ENCODE results near the gene SIRT6.
A peak's percentile ranks its signal among the peaks of the same experiment; 100 is the strongest.
"Not testable (repeated sequence)": the region's sequence is repeated elsewhere in the genome, so short reads cannot be mapped to it uniquely, and the experiment has no call there.

SIRT6 gene

GRCh38 chr19:4198467-4199126, 16.2 kb upstream of the SIRT6 start:
- no peak for DNase-seq

GRCh38 chr19:4197625-4198466, 15.5 kb upstream of the SIRT6 start:
- no peak for DNase-seq

- no peak for DNase-seq
Measured at GRCh38 chr19:4197228-4197624, 14.9 kb upstream of the SIRT6 start.

- no peak for DNase-seq
Measured at GRCh38 chr19:4196587-4197148, 14.3 kb upstream of the SIRT6 start.

- DNase-seq, result no peak
Measured at GRCh38 chr19:4196009-4196408, 13.6 kb upstream of the SIRT6 start.

GRCh38 chr19:4194353-4194752, 12.0 kb upstream of the SIRT6 start:
- DNase-seq, result no peak

GRCh38 chr19:4192537-4192936, 10.2 kb upstream of the SIRT6 start:
- DNase-seq, result not testable (repeated sequence)

GRCh38 chr19:4189641-4190040, 7.3 kb upstream of the SIRT6 start:
- no peak for DNase-seq

- no peak for DNase-seq
Measured at GRCh38 chr19:4187313-4188122, 5.2 kb upstream of the SIRT6 start.

- peak; percentile 87 for DNase-seq
Measured at GRCh38 chr19:4186087-4186993, 4.0 kb upstream of the SIRT6 start.

GRCh38 chr19:4185413-4186086, 3.2 kb upstream of the SIRT6 start:
- DNase-seq, result no peak

GRCh38 chr19:4184718-4185352, 2.5 kb upstream of the SIRT6 start:
- DNase-seq, result no peak

- DNase-seq, result no peak
Measured at GRCh38 chr19:4183967-4184717, 1.8 kb upstream of the SIRT6 start.

GRCh38 chr19:4181053-4181508, 1.3 kb downstream of the SIRT6 start:
- DNase-seq, result no peak

GRCh38 chr19:4178990-4179389, 3.4 kb downstream of the SIRT6 start:
- DNase-seq, result no peak

- DNase-seq, result no peak
Measured at GRCh38 chr19:4177146-4177545, 5.2 kb downstream of the SIRT6 start.

GRCh38 chr19:4175669-4175931, 6.8 kb downstream of the SIRT6 start:
- DNase-seq, result no peak

- DNase-seq, result no peak
Measured at GRCh38 chr19:4174895-4175668, 7.3 kb downstream of the SIRT6 start.

GRCh38 chr19:4174213-4174894, 8.0 kb downstream of the SIRT6 start:
- DNase-seq, result no peak

Data from stimulated activated CD4-positive, alpha-beta T cell treated with anti-CD3 and anti-CD28 coated beads, Interleukin-4, amount 100 ng/mL, for 24 hours (primary cell).